GM04504 (cell line): ENCODE results near the gene SLC13A5.
"Not testable (repeated sequence)": the region's sequence is repeated elsewhere in the genome, so short reads cannot be mapped to it uniquely, and the experiment has no call there.

ENCODE experiments used
- DNase-seq: peaks from one replicate; pipeline ENCODE4 v3.0.0-alpha.2; 2012; ENCODE audit warnings: low read depth

Gene SLC13A5

DNA sequence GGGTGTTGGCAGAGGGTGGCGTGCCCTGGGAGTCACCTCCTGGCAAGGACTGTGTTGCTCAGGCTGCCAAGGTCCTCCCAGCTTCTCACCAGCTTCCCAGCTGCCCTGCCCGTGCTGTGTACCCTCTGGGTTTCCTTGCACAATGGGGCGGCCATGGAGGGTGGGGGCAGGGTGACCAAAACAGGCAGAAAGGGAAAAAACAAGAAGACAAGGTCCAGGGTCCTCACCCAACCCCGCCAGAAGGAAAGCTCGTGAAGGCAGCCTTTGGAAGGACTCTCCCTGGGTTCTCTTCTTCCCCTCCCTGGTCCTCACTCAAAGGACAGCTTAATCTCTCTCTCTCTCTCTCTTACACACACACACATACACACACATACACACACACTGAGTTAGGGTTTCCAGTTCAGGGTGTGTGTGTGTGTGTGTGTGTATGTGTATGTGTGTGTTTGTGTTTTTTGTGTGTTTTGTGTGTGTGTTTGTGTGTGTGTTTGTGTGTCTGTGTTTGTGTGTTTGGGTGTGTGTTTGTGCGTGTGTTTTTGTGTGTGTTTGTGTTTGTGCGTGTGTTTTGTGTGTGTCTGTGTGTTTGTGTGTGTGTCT, 2.0 kb downstream of the SLC13A5 start:
- DNase-seq = no peak

DNA sequence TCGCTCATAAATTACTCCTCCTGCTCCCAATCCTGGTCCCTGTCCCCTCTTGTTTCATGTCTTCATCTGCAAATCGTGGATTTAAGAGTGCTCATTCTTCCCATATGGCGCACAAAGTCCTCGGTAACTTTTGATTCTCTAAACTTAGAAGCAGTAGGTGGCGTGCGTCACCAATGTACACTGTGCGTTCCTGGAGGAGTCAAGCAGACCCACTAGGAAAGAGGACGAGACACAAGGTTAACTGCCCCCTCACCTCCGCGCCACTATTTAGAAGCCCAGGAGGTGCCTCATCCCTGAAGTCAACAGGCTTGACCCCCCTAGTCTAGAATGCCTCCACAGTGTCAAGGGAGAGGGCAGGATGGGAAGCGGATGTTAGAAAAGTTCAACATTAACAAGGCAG, 2.9 kb downstream of the SLC13A5 start:
- no peak for DNase-seq

DNA sequence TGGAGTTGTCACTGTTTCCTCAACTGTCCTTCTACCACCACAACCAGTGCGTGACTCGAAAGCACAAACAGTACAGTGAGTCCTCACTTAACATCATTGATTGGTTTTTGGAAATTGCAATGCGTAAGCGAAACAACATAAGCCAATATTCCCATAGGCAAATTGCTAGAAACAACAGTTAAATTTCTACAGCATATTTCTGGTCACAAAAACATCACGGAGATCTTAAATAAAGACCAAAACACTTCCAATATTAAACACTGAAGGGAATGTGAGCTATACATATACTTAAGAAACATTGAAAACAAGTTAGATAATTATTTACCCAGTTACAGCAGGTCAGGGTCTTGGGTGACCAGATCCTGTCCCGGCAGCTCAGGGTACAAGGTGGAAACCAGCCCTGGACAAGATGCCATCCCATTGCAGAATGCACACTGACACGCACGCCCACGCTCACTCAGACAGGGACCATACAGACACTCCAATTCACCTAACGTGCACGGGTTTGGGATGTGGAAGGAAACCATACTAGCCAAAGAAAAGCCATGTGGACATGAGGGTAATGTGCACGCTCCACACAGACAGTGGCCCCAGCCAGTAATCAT, 4.7 kb downstream of the SLC13A5 start:
- DNase-seq = no peak

DNA sequence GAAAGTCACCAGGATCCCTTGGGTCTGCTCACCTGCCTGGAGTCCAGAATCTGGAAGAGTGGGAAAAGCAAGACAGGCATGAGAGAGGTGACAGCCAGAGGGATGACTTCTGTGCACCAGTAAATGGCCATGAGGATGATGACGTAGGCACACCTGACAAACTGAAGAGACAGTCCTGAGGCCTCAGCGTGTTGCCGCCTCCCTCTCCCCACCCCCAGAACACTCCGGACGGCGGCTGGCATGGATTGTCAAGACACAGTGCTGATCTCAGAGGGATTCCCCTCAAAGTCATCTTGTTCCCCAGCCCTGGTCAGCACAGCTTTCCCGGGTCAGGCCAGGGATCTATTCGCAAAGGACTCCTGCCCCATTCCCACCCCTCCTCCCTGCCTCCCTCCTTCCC, 6.2 kb downstream of the SLC13A5 start:
- DNase-seq = no peak

DNA sequence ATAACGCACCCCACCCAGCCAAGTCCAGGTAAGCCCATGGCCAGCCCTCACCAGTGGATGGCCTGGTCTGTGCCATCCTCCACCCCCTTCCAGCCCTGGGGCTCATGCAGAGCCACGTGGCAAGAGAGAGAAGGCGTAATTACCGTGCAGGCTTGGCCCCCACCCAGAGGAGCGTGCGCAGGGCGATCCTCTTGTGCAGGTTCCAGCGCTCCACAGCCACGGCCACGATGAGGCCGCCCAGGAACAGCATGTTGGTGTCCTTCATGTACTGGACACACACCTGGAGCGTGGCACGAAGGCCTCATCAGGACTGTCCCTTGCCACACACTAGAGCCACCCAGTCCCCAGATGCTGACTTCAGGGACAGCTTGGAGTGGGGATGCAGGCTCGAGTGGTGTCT, 6.7 kb downstream of the SLC13A5 start:
- DNase-seq = no peak

DNA sequence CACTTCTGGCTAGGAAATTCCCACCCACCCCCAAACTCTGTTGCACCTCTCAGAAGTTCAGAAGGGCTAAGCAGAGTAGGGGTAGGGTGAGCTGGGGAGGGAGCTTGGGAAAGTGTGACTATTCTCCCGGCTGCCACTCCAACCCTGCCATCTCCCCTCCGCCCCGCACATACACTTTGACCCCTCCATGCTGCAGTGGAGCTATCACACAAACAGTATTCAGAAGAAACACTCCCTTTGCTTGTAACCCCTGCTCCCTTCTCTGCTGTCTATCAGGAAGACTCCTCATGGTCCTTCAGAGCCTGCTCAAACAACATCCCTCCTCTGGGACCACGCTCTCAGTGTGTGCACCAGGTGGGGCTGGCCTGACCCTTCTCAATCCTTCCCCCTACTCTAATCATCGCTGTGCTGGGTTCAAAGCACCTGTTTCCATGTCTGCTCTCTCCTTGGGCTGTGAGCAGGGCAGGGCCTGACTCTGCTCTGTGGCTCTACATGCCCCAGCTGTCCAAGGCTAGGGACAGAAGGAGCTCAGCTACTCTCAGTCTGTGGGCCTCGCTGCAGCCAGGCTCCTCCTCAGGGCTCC, 8.6 kb downstream of the SLC13A5 start:
- no peak for DNase-seq

DNA sequence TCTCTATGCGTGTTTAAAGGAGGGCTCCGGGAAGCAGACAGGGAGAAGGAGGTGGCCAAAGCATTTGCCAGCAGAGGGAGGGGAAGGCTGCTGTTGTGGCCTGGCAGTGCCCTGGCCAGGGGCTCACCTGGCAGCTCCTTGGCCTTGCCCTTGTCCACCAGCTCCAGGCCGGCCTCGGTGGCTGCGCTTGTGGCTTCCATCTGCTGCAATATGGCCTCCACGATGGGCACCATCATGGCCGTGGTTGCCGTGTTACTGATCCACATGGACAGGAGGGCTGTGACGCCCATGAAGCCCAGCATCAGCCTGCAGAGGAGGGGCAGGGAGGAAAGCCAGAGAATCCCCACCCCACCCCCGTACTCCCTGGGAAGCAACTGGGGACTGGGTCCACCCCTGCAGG, 9.4 kb downstream of the SLC13A5 start:
- no peak for DNase-seq

DNA sequence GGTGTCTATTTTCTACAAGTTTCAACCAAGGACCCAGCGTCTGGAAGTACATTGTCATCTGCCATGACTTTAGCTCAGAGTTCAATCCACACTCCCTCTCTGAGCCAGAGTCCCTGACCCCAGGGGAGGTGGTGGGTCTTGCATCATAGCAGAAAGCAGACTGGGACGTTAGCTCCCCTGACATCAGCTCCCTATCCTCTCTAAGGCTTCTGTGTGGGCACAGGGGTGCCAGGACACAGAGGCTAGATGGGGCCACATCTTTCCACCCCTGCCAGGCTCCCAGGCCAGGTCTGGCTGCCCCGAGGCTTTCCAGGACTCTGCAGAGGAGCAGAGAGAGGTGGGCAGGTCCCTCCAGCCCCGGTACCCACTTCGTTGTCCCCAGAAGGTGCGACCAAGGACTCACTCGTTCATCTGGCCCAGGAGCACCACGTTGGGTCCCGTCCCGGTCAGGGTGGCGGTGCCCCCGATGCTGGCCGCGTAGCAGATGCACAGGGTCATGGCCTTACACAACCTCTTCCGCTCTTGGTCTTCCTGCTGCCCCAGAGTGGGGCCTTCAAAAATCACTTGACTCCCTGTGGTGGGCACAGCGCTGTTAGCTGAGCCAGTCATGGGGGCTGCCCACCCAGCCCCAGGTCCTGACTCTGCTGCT, 10.5 kb downstream of the SLC13A5 start:
- no peak for DNase-seq

DNA sequence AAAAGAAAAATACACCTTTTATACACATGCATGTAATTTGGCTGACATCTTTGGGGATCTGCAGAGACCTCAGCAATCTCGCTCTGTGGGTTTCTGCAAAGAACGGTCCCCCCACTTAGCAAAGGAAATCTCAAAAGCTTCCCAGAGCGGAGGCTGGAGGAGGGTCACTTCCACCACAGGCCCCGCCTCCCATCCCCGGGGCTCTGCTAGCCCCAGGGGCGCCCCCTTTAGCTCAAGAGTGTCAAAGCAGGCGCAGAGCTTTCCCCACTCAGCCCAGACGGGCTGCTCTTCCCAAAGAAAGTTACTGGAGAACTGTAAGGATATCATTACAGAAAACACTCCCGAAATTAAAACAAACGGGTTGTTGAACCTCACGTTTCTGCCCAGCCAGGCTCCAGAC, 11.4 kb downstream of the SLC13A5 start:
- DNase-seq = no peak

DNA sequence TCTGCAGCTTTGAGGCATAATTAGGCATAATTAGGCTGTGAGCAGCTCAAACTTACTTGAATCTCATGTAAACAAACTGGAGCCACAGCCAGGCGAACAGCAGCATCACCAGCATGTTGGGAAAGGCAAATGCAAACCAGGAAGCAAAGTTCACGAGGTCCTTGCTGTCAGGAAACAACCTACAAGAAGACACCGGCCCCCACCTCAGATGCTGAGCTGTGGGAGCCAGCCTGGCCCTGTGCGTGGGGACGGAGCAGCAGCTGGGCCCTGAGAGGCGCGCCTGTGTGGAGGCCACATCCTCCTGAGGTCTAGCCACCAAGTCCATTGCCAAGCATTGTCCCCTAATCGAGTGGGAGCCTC, 12.2 kb downstream of the SLC13A5 start:
- DNase-seq = no peak

DNA sequence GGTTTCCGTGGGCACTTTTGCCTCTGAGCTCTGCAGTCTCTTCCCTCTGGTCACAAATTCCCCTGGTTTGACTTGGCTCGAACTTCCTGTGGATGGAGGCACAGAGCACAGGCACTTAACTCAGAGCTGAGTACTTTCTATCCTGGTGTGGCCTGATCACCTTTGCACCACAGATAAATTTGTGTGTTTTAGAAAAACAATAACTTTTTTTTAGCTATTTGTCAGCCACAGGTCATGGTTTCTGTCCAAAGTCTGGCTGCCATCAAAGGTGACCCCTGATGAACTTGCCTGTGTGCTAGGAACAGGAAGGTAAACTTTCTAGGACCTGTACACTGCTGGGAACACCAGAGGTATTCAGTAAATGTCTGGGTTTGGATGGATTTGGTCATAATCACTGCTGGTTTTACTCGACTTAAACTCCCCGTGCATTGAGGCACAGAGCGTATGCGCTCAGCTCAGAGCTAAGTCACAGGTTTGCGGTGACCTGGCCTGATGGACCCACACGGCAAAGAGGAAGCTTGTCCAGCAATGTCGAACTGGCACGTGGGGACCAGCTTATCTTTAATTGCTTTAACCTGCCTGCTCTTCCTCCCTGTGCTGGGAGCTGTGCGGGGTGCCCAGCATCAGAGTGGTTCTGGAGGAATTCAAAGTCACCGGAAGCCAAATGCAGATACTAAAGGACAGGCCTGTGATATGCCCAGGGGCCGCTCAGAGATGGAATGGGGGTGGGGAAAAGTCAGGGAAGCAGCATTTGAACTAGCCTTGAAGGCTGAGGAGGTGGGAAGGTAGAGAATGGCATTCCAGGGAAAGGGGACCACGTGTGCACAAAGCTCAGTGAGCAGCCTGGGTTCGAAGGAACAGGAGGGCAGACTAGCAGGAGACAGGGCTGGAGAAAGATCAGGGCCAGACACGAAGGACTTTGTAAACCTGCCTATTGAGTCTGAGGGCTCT, 12.9 kb downstream of the SLC13A5 start:
- no peak for DNase-seq

DNA sequence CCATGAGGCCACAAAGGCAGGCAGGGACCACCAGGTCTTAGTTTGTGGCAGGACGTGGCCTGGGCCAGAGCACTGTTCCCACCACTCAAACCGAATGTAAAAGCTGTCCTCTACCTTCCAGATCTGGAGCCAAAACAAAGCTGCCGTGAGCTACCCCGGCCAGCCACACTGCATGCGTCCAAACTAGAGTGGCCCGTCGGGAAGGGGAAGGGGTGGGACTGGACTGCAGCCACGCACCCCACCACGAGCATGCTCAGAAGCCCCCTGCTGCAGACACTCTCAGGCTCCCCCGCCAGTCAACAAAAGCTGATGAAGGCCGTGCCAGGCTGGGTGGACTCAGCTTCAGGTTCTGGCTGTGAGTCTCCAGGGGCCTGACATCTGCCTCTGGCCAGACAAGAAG, 15.2 kb downstream of the SLC13A5 start:
- DNase-seq = no peak

DNA sequence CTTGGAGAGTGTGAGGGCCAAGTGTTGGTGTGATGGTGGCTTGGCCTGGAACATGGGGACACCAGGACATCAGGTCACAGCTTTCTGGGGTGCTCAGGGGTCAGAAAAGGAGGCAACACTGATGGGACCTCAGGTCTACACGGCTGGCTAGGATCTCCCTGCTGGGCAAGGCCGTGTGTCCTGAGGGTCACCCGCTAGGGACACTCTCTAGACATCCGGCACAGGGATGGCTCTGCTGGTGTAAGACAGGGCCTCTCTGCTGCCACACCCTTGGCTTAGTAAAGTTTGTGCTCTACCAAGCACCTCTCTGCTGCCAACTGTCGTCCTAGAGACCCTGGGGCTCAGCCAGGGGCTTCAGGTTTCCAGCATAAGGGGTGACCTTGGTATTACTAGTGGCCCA, 16.3 kb downstream of the SLC13A5 start:
- no peak for DNase-seq

DNA sequence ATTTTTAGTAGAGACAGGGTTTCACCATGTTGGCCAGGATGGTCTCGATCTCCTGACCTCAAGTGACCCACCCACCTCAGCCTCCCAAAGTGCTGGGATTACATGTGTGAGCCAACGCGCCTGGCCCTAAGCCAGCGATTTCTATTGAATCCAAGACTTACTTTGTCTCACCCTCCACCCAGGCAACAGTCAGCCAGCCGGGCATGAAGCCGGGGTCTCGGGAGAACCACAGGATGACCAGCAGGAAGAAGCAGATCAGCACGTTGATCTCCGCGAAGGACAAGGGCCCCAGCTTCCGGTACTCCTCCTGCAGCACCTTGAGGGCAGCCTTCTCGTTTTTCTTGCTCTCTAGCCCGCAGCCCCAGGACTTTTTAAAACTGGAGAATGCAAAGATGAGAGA, 17.6 kb downstream of the SLC13A5 start:
- no peak for DNase-seq

DNA sequence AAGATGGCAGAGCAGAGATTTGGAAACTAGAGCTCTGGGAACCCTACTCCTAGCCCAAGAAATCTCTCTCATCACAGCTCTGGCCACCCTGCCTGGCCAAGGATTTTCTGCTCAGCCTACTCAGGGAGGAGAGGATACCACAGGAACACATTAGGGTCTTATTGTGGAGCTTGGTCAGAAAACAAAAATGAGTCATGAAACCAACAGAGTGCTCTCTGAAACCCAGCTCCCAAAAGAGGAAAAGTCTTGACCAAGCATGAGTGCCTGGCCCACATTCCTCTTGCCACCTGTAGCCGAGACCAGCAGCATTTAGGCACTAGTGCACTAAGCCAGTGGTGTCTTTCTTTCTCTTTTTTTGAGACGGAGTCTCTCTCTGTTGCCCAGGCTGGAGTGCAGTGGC, 18.1 kb downstream of the SLC13A5 start:
- DNase-seq = no peak

DNA sequence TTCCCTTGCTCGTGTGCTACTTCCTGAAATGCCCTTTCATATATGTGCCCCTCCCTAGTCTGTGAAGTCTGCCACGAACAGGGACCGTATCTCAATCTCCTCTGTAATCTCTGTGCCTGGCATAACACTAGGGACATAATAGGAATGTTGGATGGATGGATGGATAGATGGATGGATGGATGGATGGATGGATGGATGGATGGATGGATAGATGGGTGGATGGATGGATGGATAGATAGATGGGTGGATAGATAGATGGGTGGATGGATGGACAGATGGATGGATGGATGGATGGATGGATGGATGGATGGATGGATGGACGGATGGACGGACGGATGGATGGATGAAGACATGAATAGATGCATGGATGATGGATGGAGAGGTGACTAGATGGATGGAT, 21.2 kb downstream of the SLC13A5 start:
- not testable (repeated sequence) for DNase-seq

DNA sequence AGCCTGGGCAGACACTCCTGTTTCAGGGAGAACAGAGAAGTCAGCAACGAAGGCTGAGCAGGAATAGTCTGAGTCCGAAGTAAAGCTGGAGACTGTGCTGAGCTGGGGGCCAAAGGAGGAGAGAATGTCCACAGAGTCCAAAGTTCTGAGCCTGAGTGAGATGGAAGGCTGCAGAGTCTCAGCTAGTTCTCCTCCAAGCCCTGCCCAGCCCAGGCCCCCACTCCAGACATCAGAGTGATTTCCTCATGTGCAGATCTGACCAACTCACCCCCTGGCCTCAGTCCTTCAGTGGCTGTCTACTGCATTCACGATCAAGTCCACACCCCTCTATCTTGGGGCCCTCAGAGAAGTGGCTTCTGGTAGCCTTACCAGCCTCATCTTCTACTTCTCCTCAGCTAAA, 21.6 kb downstream of the SLC13A5 start:
- DNase-seq = no peak

DNA sequence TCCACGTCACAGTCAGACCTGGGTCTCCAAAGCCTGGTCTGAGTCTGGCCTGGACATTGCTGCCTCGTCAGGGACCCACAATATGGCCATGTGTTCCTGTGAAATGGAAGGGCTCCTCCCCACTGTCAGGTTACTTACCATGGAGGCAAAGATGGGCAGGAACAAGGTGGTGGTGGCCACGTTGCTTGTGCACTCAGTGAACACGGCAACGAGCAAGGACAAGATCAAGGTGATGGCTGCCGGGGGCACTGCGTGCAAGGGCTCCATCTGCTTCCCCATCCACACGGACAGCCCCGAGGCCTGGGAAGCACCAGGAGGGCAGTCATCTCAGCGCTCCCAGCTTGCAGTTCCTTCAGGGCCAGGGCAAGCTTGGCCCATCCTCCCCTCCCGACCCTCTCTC, 22.5 kb downstream of the SLC13A5 start:
- DNase-seq = no peak

DNA sequence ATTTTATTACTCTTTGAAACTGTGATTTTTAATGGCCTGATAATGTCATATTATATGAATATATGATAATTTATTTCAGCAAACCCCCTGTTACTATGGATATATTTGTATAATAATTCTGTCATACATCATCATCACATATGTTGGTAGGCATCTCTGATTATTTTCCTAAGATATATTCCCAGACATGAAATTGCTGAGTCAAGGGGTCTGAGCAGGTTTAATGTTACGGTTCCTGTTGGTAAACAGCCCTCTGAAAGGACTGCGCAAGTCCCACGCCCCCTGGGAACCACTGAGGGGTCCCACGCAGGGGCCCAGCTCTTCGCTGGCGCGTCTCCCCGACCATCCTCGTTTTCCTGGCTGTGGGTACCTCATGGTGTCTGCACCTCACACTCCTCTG, 24.2 kb downstream of the SLC13A5 start:
- DNase-seq = no peak

DNA sequence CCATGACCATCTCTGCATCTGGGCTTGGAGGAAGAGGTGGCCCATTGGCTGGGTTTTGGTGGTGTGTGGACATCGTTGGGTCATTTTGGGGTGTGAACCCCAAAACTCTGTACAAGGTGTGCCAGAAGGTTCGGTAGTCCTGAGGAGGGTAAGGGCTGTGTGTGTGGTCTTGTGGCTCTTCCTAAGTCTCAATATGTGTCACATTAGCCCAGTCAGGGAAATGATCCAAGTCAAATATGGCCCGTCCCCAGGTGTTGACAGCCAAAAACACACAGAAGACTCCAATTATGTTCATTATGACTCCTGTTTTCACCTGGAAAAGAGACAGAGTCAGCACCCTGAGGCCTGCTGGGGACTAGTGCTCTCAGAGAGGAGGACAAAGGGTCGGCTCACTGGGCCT, 27.1 kb downstream of the SLC13A5 start:
- no peak for DNase-seq

DNA sequence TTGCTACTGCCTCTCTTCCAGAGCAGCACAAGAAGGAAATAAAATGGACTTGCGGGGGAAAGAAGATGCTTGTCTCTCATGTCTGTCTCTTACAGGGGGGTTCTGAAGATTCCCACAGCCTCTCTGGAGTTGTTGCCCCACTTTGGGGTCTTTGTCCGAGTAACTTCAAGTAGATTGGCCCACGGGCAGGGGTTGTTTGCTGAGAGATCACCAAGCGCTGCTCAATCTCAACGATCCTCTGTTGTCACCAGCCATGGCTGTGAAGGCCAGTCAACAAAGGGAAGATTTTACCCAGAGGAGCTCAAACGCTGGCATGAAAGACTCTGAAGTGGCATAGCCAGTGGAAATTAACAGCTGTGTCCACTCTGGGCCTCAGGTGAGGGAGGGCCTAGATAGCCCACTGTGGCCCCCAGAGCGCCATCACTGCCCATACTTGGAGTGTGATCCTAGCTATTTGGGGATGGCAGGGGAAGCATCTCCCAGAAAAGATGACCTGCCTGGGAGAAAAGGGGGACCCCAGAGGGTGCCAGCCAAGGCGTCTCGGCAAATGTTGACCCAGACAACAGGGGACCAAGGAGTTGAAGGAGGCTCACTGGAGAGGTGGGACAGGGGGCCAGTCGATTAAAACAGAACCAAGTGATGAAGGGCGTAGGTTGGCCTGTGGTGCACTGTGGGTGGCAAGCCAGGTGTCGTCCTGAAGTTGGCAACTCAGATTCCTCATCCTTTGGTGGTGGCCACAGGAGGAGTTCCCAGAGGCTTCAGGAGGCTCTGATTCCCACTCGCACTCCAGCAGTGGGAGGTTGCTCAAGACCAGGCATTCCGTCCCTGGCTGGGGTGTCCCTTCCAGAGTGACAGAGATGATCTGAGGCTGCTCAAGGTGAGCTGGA, 28.0 kb downstream of the SLC13A5 start:
- no peak for DNase-seq

DNA sequence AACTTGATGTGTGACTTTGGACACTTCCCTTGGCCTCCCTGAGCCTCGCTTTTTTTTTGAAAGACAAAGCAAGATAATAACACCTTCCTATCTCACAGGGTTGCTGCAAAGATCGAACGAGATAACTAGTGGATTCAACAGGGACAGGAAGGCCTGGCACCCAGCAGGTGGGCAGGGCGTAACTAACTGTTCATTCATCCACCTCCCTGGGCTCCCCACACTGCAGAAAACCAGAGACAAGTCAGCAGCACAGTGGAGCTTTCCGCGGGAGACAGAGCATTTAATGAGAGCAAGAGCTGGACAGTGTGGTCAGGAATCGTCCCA, 28.7 kb downstream of the SLC13A5 start:
- DNase-seq = no peak
